GM23248 (cell line): ENCODE results near the gene BCO1. TPM values are rescaled to one million over a fixed set of nuclear protein-coding genes. Genes with fewer than 3 reads are reported as not detected.
A peak's percentile ranks its signal among the peaks of the same experiment; 100 is the strongest.

Experiments
- DNase-seq: peaks from one replicate; pipeline ENCODE4 v3.0.0-alpha.2; 2015
- H2AFZ ChIP-seq: fragments of 200-600 bp; sonication (generic); 2 replicates; pipeline ENCODE4 v1.6.1; 2016; ENCODE audit warnings: antibody characterized with exemption
- H3F3A ChIP-seq: fragments of 200-600 bp; sonication (generic); 2 replicates; pipeline ENCODE4 v1.6.1; 2016; ENCODE audit warnings: mild to moderate bottlenecking, antibody characterized with exemption, mixed run types; ENCODE audit not compliant: insufficient read depth
- H3K27ac ChIP-seq: fragments of 200-600 bp; sonication (generic); 2 replicates; pipeline ENCODE4 v1.5.1; 2016; ENCODE audit warnings: mild to moderate bottlenecking
- H3K27me3 ChIP-seq: fragments of 200-600 bp; sonication (generic); replicated peaks from 2 replicates; pipeline ENCODE4 v1.6.1; 2016; ENCODE audit warnings: mild to moderate bottlenecking; ENCODE audit not compliant: insufficient read depth
- H3K36me3 ChIP-seq: fragments of 200-600 bp; sonication (generic); 2 replicates; pipeline ENCODE4 v1.6.1; 2016; ENCODE audit warnings: low read depth, mild to moderate bottlenecking
- H3K4me1 ChIP-seq: fragments of 200-600 bp; sonication (generic); 2 replicates; pipeline ENCODE4 v1.6.1; 2016; ENCODE audit warnings: mild to moderate bottlenecking; ENCODE audit not compliant: insufficient read depth
- H3K4me2 ChIP-seq: fragments of 200-600 bp; sonication (generic); one replicate; pipeline ENCODE4 v1.6.1; 2016; ENCODE audit warnings: mild to moderate bottlenecking; ENCODE audit not compliant: unreplicated experiment
- H3K4me3 ChIP-seq: fragments of 200-600 bp; sonication (generic); 2 replicates; pipeline ENCODE4 v1.5.1; 2016; ENCODE audit warnings: mild to moderate bottlenecking
- H3K79me2 ChIP-seq: fragments of 200-600 bp; sonication (generic); 2 replicates; pipeline ENCODE4 v1.6.1; 2016; ENCODE audit warnings: mild to moderate bottlenecking; ENCODE audit not compliant: insufficient read depth
- H3K9ac ChIP-seq: fragments of 200-600 bp; sonication (generic); 2 replicates; pipeline ENCODE4 v1.6.1; 2016; ENCODE audit warnings: mild to moderate bottlenecking
- H3K9me2 ChIP-seq: fragments of 200-600 bp; sonication (generic); 2 replicates; pipeline ENCODE4 v1.6.1; 2016; ENCODE audit warnings: mixed run types, mild to moderate bottlenecking, moderate library complexity; ENCODE audit not compliant: insufficient read depth
- H3K9me3 ChIP-seq: fragments of 200-600 bp; sonication (generic); one replicate; pipeline ENCODE4 v1.6.1; 2017; ENCODE audit warnings: low read depth
- H4K20me1 ChIP-seq: fragments of 200-600 bp; sonication (generic); 2 replicates; pipeline ENCODE4 v1.6.0; 2016; ENCODE audit not compliant: insufficient read depth
- EZH2 ChIP-seq: fragments of 200-600 bp; sonication (generic); IDR thresholded peaks from 2 replicates; pipeline ENCODE4 v1.6.1; 2018; ENCODE audit warnings: antibody characterized with exemption, mild to moderate bottlenecking; ENCODE audit not compliant: insufficient read depth, poor library complexity, severe bottlenecking
- EZH2phosphoT487 ChIP-seq: fragments of 200-600 bp; sonication (generic); IDR thresholded peaks from 2 replicates; pipeline ENCODE4 v1.6.1; 2018; ENCODE audit warnings: antibody characterized with exemption, moderate library complexity, mild to moderate bottlenecking, low read depth; ENCODE audit not compliant: insufficient read depth
- WGBS, 2 experiments: methylation state at CpG; one replicate each; pipeline ENCODE4 v1.1.6; 2015 to 2017; ENCODE audit warnings: low lambda C conversion rate in 2 of 2, low coverage in 1 of 2; ENCODE audit errors: missing lambda C conversion rate in 2 of 2; 5-methylcytosine and 5-hydroxymethylcytosine counted together
- in situ Hi-C: fragments of 300-500 bp; cut with MboI; formaldehyde crosslinking; loops from 2 replicates; pipeline ENCODE4 v1.15.0; 2020
- polyA plus RNA-seq: library from polyadenylated mRNA; unstranded; fragments of >200 nt; fragmentation: Nextera tagmentation; extraction: Ambion mirVana; gene quantifications from 2 replicates; pipeline ENCODE4 v1.2.1, GENCODE V29; 2016
- total RNA-seq: library from RNA; depleted of rRNA; stranded (reverse); fragments of >200 nt; shearing (Covaris generic); gene quantifications from 2 replicates; pipeline ENCODE4 v1.2.3, GENCODE V29; 2014

Gene BCO1
- total and polyA plus RNA-seq, 2 experiments from 2014 or later = not detected

DNA sequence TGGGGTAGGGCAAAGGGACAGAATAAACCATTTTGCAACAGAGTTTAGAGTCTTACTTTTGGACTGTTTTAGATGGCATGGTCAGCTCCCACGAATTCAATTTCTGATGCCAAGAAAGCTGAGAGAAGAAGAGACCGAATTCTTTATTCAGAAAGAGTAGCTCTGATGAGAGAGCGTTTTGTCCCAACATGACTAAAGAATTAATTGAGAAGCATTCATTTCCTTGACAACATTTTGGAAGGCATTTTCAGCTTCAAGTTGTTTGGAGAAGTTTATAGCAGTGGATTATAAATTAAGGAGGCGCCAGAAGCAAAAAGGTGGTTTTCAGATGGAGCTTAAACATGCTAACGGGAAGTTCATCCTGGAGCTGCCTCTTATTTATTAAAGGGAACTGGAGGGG lies 88.5 kb downstream of the BCO1 start:
- H3K4me2 ChIP-seq = no peak overlapping the region
- H3K79me2 ChIP-seq = peaks cover 98% of the 10 kb centered on the region
- 66 to 76% methylated on average over 5 of the region's 5 CpGs for WGBS, 2 experiments
- no peak overlapping the region for H3K9ac ChIP-seq
- H3K4me3 ChIP-seq = no peak overlapping the region
- no peak for DNase-seq
- H3K36me3 ChIP-seq = no peaks in the 10 kb centered on the region
- no peaks in the 10 kb centered on the region for H3K27me3 ChIP-seq
- H3K9me2 ChIP-seq = no peaks in the 10 kb centered on the region
- H4K20me1 ChIP-seq = 0 out of 2 replicates have a peak, but pooled peaks cover 2% of the 10 kb centered on the region
- H3K4me1 ChIP-seq = no peaks in the 10 kb centered on the region
- H2AFZ ChIP-seq = no peak overlapping the region
- no peaks in the 10 kb centered on the region for H3F3A ChIP-seq
- TF ChIP-seq EZH2phosphoT487 = no peak
- TF ChIP-seq EZH2 = no peak
- in situ Hi-C loops = no loop called here
- no peaks in the 10 kb centered on the region for H3K9me3 ChIP-seq
- H3K27ac ChIP-seq = no peak overlapping the region

GRCh38 chr16:81327447-81328196 lies 89.1 kb downstream of the BCO1 start:
- Histone ChIP-seq H3K27ac (no peak overlapping the region), H3K4me1 (no peaks in the 10 kb centered on the region), H3K9me2 (no peaks in the 10 kb centered on the region), H3K79me2 (peaks cover 93% of the 10 kb centered on the region), H3K9me3 (no peaks in the 10 kb centered on the region), H3K4me3 (no peak overlapping the region), H4K20me1 (0 out of 2 replicates have a peak, but pooled peaks cover 2% of the 10 kb centered on the region), H3K36me3 (no peaks in the 10 kb centered on the region), H3K27me3 (no peaks in the 10 kb centered on the region), H3K4me2 (no peak overlapping the region), H3F3A (no peaks in the 10 kb centered on the region), H3K9ac (no peak overlapping the region), H2AFZ (no peak overlapping the region)
- in situ Hi-C loops = no loop called here
- 86% methylated on average over 8 of the region's 8 CpGs for WGBS, 2 experiments
- TF ChIP-seq EZH2phosphoT487 (no peak), EZH2 (no peak)
- DNase-seq = no peak

- Histone ChIP-seq H3K4me1 (no peaks in the 10 kb centered on the region), H3F3A (no peaks in the 10 kb centered on the region), H3K27me3 (no peaks in the 10 kb centered on the region), H4K20me1 (0 out of 2 replicates have a peak, but pooled peaks cover 2% of the 10 kb centered on the region), H3K9me3 (no peaks in the 10 kb centered on the region), H3K79me2 (peaks cover 70% of the 10 kb centered on the region), H2AFZ (no peak overlapping the region), H3K4me3 (no peak overlapping the region), H3K27ac (no peak overlapping the region), H3K36me3 (no peaks in the 10 kb centered on the region), H3K9me2 (no peaks in the 10 kb centered on the region), H3K9ac (no peak overlapping the region), H3K4me2 (no peak overlapping the region)
- DNase-seq = no peak
- in situ Hi-C loops = no loop called here
- TF ChIP-seq EZH2 = no peak
- no peak for TF ChIP-seq EZH2phosphoT487
- WGBS, 2 experiments = 92 to 99% methylated on average over 5 of the region's 5 CpGs
Observed at GRCh38 chr16:81329947-81330346, 91.5 kb downstream of the BCO1 start.

GRCh38 chr16:81333356-81333755 lies 94.9 kb downstream of the BCO1 start:
- no peaks in the 10 kb centered on the region for H3K36me3 ChIP-seq
- peaks cover 54% of the 10 kb centered on the region for H3K79me2 ChIP-seq
- H3K4me3 ChIP-seq = no peak overlapping the region
- no peak overlapping the region for H3K9ac ChIP-seq
- no peaks in the 10 kb centered on the region for H3K9me2 ChIP-seq
- H4K20me1 ChIP-seq = no peaks in the 10 kb centered on the region
- no peak overlapping the region for H3K27ac ChIP-seq
- in situ Hi-C loops = no loop called here
- H3K27me3 ChIP-seq = no peaks in the 10 kb centered on the region
- no peaks in the 10 kb centered on the region for H3K9me3 ChIP-seq
- H3F3A ChIP-seq = no peaks in the 10 kb centered on the region
- H3K4me2 ChIP-seq = no peak overlapping the region
- no peak overlapping the region for H2AFZ ChIP-seq
- TF ChIP-seq EZH2phosphoT487 (no peak), EZH2 (no peak)
- no peak for DNase-seq
- no peaks in the 10 kb centered on the region for H3K4me1 ChIP-seq
- 99% methylated on average over 3 of the region's 3 CpGs for WGBS, 2 experiments

DNA sequence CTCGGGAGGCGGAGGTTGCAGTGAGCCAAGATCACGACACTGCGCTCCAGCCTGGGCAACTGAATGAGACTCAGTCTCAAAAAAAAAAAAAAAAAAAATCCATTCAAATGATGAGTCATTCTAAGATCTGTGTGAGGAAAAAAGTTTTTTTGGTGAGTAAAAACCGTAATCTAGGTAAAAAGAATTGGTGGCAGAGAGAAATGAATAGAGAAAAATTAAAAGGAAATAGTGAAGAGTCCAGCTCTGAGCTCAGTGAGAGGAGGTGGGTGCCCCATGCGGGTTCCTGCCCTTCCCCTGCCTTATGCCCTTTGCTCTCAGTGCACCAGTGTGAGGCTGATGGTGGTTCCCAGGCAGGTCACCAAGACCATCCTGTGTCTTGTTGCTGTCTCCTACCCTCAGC lies 97.2 kb downstream of the BCO1 start:
- no peak overlapping the region for H3K4me2 ChIP-seq
- H3K9me2 ChIP-seq = no peaks in the 10 kb centered on the region
- TF ChIP-seq EZH2phosphoT487 (no peak), EZH2 (no peak)
- no peak overlapping the region for H3K4me3 ChIP-seq
- no peaks in the 10 kb centered on the region for H4K20me1 ChIP-seq
- no peak overlapping the region for H2AFZ ChIP-seq
- DNase-seq = peak; percentile 6
- H3K9me3 ChIP-seq = no peaks in the 10 kb centered on the region
- H3F3A ChIP-seq = no peaks in the 10 kb centered on the region
- H3K9ac ChIP-seq = no peak overlapping the region
- in situ Hi-C loops = no loop called here
- H3K79me2 ChIP-seq = peaks cover 32% of the 10 kb centered on the region
- no peaks in the 10 kb centered on the region for H3K4me1 ChIP-seq
- 94 to 98% methylated on average over 5 to 6 of the region's 6 CpGs for WGBS, 2 experiments
- no peak overlapping the region for H3K27ac ChIP-seq
- no peaks in the 10 kb centered on the region for H3K36me3 ChIP-seq
- no peaks in the 10 kb centered on the region for H3K27me3 ChIP-seq
